ENCODE measurements around the gene CCDC138.

Gene CCDC138

DNA sequence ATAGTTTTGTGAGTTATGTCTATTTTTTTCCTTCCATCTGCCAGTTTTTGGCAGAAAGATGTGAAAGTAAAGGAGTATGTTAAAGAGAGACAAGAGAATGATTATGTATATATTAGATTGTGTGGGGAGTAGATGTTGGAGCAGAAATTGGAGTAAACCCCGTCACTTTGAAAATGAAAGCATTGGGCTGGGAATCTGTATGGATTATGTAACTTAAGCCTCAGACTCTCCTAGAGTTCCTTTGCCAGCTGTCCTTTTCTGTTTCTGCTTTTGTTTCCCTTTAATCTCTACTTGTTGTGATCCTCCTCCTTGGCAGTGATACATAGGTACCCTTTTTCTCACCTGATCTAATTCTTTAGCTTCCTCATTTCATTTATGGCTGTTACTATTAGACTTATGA lies 19.2 kb downstream of the CCDC138 start:
- Histone ChIP-seq H3K36me3 (ENCODE audit: insufficient read depth, low read length) (peaks cover 10% of the 10 kb centered on the region), H3K9me3 (replicated peaks; ENCODE audit: low read length) (no peaks in the 10 kb centered on the region), H3K27me3 (ENCODE audit: control insufficient read depth, insufficient read depth, low read length) (no peaks in the 10 kb centered on the region), H3K4me2 (ENCODE audit: low read length) (no peak overlapping the region), H3K9ac (ENCODE audit: low read depth, low read length) (no peak overlapping the region), H3K4me3 (ENCODE audit: low read length) (no peak overlapping the region), H3K4me1 (ENCODE audit: control insufficient read depth, insufficient read depth, low read length) (no peaks in the 10 kb centered on the region)

DNA sequence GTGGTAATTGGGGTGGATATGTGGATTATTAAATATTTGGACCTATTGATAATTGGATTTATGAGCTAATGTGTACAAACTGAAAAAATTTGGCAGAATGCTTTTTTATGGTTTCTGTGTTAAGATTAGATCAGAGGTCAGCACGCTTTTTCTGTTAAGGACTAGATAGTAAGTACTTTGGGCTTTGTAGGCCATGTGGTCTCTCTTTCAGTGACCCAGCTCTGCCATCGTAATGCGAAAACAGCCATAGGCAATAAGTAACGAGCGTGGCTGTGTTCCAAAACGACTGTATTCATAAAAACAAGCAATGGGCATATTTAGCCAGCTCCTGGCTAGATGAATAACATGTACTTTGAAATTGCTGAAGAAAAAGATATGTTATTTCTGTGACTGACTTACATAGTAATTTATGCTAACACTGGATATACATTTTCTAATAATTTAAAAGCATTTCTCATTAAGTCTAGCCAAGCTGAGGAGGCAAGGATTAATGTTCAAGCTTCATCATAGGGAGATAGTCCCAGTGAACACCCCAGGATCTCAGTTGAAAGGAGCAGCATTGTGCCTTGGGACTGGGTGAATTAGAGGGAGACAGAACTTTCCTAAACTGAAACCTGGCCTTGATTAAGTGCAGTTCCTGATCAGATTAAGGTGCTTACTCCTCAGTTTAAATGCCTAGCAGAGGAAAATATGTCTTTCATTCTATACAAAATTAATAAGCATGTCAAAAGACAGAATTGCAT lies 20.0 kb downstream of the CCDC138 start:
- H3K4me1 ChIP-seq (ENCODE audit: control insufficient read depth, insufficient read depth, low read length): no peaks in the 10 kb centered on the region
- H3K4me2 ChIP-seq (ENCODE audit: low read length): no peak overlapping the region
- H3K9ac ChIP-seq (ENCODE audit: low read depth, low read length): no peak overlapping the region
- H3K9me3 ChIP-seq (replicated peaks; ENCODE audit: low read length): no peaks in the 10 kb centered on the region
- no peak overlapping the region for H3K4me3 ChIP-seq (ENCODE audit: low read length)
- H3K27me3 ChIP-seq (ENCODE audit: control insufficient read depth, insufficient read depth, low read length): no peaks in the 10 kb centered on the region
- H3K36me3 ChIP-seq (ENCODE audit: insufficient read depth, low read length): peaks cover 10% of the 10 kb centered on the region

DNA sequence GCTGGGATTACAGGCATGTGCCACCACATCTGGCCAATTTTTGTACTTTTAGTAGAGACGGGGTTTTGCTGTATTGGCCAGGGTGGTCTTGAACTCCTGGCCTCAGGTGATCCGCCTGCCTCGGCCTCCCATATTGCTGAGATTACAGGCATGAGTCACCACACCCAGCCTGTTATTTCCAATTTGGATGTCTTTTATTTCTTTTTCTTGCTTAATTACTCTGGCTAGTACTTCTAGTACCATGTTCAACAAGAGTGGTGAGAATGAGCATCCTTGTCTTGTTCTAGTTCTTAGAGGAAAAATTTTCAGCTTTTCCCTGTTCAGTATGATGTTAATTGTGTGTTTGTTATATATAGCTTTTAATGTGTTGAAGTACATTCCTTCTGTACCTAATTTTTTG lies 23.4 kb downstream of the CCDC138 start:
- H3K9ac ChIP-seq (ENCODE audit: low read depth, low read length): no peak overlapping the region
- H3K4me2 ChIP-seq (ENCODE audit: low read length): no peak overlapping the region
- H3K4me1 ChIP-seq (ENCODE audit: control insufficient read depth, insufficient read depth, low read length): no peaks in the 10 kb centered on the region
- no peaks in the 10 kb centered on the region for H3K27me3 ChIP-seq (ENCODE audit: control insufficient read depth, insufficient read depth, low read length)
- no peak overlapping the region for H3K4me3 ChIP-seq (ENCODE audit: low read length)
- peaks cover 6% of the 10 kb centered on the region for H3K36me3 ChIP-seq (ENCODE audit: insufficient read depth, low read length)
- H3K9me3 ChIP-seq (replicated peaks; ENCODE audit: low read length): no peaks in the 10 kb centered on the region

DNA sequence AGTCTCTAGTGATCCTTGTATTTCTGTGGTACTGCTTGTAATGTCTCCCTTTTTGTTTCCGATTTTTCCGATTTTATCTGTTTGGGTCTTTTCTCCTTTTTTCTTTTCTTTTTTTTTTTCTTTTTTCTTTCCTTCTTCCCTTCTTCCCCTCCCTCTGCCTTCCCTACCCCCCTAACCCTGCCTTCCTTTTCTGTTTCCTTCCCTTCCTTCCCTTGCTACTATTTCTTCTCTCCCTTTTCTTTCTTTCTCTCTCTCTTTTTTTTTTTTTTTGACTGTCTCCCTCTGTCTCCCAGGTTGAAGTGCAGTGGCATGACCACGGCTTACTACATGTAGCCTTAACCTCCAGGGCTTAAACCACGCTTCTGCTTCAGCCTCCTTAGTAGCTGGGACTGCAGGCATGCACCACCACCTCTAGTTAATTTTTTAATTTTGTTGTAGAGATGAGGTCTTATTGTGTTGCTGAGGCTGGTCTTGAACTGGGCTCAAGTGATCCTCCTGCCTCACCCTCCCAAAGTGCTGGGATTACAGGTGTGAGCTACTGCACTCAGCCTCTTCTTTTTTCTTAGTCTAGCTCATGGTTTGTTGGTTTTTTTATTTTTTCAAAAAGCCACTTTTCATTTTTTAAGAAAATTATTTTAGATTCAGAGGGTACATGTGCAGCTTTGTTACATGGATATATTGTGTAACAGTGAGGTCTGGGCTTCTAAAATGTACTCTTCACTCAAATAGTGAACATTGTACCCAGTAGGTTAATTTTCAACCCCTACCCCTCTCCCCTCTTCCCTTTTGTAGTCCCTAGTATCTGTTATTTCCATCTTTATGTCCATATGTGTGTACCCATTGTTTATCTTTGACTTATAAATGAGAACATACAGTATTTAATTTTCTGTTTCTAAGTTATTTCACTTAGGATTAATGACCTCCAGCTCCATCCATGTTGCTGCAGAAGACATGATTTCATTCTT lies 24.7 kb downstream of the CCDC138 start:
- no peak overlapping the region for H3K4me3 ChIP-seq (ENCODE audit: low read length)
- H3K9ac ChIP-seq (ENCODE audit: low read depth, low read length): no peak overlapping the region
- H3K4me1 ChIP-seq (ENCODE audit: control insufficient read depth, insufficient read depth, low read length): no peaks in the 10 kb centered on the region
- peaks cover 7% of the 10 kb centered on the region for H3K36me3 ChIP-seq (ENCODE audit: insufficient read depth, low read length)
- no peaks in the 10 kb centered on the region for H3K27me3 ChIP-seq (ENCODE audit: control insufficient read depth, insufficient read depth, low read length)
- H3K9me3 ChIP-seq (replicated peaks; ENCODE audit: low read length): no peaks in the 10 kb centered on the region
- no peak overlapping the region for H3K4me2 ChIP-seq (ENCODE audit: low read length)

DNA sequence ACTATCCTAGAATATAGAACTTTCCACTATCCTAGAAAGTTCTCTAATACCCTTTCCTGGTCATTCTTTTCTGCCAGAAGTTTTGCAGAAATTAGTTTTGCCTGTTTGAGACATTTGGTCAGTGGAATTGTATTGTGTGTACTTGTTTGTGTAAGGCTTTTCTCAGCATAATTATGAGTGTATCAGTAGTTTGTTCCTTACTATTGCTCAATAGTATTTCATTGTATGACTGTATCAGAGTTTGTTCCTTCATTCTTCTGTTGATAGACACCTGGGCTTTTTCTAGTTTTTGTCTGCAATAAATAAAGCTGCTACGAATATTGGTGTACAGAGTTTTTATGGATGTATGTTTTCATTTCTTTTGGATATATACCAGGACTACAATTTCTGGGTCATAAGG lies 27.2 kb downstream of the CCDC138 start:
- H3K27me3 ChIP-seq (ENCODE audit: control insufficient read depth, insufficient read depth, low read length): no peaks in the 10 kb centered on the region
- H3K36me3 ChIP-seq (ENCODE audit: insufficient read depth, low read length): peaks cover 12% of the 10 kb centered on the region
- H3K4me2 ChIP-seq (ENCODE audit: low read length): no peak overlapping the region
- no peaks in the 10 kb centered on the region for H3K9me3 ChIP-seq (replicated peaks; ENCODE audit: low read length)
- no peak overlapping the region for H3K9ac ChIP-seq (ENCODE audit: low read depth, low read length)
- no peaks in the 10 kb centered on the region for H3K4me1 ChIP-seq (ENCODE audit: control insufficient read depth, insufficient read depth, low read length)
- no peak overlapping the region for H3K4me3 ChIP-seq (ENCODE audit: low read length)

DNA sequence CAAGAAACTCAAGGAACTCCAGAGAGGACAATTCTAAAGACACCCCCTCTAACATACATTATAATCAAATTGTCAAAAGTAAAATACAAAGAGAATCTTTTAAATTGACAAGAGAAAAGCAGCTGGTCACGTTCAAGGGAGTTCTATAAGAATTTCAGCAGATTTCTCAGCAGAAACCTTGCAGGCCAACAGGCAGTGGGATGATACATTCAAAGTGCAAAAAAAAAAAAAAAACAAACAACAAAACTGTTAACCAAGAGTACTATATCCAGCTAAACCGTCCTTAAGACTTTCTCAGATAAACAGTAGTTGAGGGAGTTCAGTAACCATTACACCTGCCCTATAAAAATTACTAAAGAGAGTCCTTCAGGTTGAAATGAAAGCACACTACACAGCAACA lies 33.9 kb downstream of the CCDC138 start:
- H3K9me3 ChIP-seq (replicated peaks; ENCODE audit: low read length): peaks cover 6% of the 10 kb centered on the region
- no peak overlapping the region for H3K4me3 ChIP-seq (ENCODE audit: low read length)
- H3K27me3 ChIP-seq (ENCODE audit: control insufficient read depth, insufficient read depth, low read length): no peaks in the 10 kb centered on the region
- peaks cover 25% of the 10 kb centered on the region for H3K36me3 ChIP-seq (ENCODE audit: insufficient read depth, low read length)
- no peak overlapping the region for H3K4me2 ChIP-seq (ENCODE audit: low read length)
- no peaks in the 10 kb centered on the region for H3K4me1 ChIP-seq (ENCODE audit: control insufficient read depth, insufficient read depth, low read length)
- no peak overlapping the region for H3K9ac ChIP-seq (ENCODE audit: low read depth, low read length)

DNA sequence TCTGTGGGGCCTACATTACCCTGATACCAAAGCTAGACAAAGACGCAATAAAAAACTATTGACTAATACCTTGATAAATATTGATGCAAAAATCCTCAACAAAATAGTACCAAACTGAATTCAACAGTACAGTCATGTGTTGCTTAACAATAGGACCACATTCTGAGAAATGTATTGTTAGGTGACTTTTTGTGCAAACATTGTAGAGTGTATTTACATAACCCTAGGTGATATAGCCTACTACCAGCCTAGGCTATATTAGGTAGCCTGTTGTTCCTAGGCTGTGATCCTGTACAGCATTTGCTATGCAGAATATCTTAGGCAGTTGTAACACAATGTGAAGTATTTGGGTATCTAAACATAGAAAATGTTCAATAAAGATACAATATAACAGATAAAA lies 36.7 kb downstream of the CCDC138 start:
- Histone ChIP-seq H3K9ac (ENCODE audit: low read depth, low read length) (no peak overlapping the region), H3K4me3 (ENCODE audit: low read length) (no peak overlapping the region), H3K4me1 (ENCODE audit: control insufficient read depth, insufficient read depth, low read length) (no peaks in the 10 kb centered on the region), H3K4me2 (ENCODE audit: low read length) (no peak overlapping the region), H3K27me3 (ENCODE audit: control insufficient read depth, insufficient read depth, low read length) (no peaks in the 10 kb centered on the region), H3K36me3 (ENCODE audit: insufficient read depth, low read length) (peaks cover 14% of the 10 kb centered on the region), H3K9me3 (replicated peaks; ENCODE audit: low read length) (peaks cover 6% of the 10 kb centered on the region)

DNA sequence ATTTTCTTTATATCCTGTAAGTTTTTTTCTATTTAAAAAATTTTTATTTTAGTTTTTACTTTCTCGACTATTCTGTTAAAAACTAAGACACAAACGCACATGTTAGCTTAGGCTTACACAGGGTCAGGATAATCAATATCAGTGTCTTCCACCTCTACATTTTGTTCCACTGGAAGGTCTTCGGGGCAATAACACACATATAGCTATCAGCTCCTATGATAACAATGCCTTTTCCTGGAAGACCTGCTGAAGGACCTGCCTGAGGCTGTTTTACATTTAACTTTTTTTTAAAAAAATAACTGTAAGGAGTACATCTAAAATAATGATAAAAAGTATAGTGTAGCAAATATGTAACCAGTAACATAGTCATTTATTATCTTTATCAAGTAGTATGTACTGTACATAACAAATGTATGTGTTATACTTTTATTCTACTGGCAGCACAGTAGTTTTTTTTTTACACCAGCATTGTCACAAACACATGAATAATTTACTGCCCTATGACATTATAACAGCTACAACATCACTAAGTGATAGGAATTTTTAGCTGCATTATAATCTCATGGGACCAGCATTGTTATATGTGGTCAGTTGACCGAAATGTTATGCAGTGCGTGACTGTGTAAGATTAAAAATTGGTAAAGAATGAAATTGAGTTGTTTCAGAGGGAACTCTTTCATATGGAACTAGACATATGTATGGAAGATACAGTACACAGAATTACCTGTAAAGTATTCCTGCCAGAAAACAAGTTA lies 37.9 kb downstream of the CCDC138 start:
- Histone ChIP-seq H3K9ac (ENCODE audit: low read depth, low read length) (no peak overlapping the region), H3K9me3 (replicated peaks; ENCODE audit: low read length) (peaks cover 6% of the 10 kb centered on the region), H3K36me3 (ENCODE audit: insufficient read depth, low read length) (peaks cover 7% of the 10 kb centered on the region), H3K4me1 (ENCODE audit: control insufficient read depth, insufficient read depth, low read length) (no peaks in the 10 kb centered on the region), H3K4me2 (ENCODE audit: low read length) (no peak overlapping the region), H3K27me3 (ENCODE audit: control insufficient read depth, insufficient read depth, low read length) (no peaks in the 10 kb centered on the region), H3K4me3 (ENCODE audit: low read length) (no peak overlapping the region)

DNA sequence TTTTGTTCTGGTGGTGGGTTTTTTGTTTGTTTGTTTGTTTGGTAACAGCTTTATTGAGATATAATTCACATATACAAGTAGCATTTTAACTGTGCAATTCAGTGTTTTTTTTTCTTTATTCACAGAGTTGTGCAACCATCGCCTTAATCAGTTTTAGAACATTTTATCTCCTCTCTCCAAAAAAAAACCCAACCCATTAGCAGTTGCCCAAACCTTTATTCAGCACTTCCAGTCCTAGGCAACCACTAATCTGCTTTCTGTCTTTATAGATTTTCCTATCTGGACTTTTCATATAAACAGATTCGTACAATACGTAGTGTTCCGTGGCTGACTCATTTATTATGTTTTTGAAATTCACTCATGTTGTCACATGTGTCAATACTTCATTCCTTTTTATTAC lies 38.7 kb downstream of the CCDC138 start:
- Histone ChIP-seq H3K27me3 (ENCODE audit: control insufficient read depth, insufficient read depth, low read length) (no peaks in the 10 kb centered on the region), H3K9me3 (replicated peaks; ENCODE audit: low read length) (peaks cover 2% of the 10 kb centered on the region), H3K9ac (ENCODE audit: low read depth, low read length) (no peak overlapping the region), H3K36me3 (ENCODE audit: insufficient read depth, low read length) (no peaks in the 10 kb centered on the region), H3K4me1 (ENCODE audit: control insufficient read depth, insufficient read depth, low read length) (no peaks in the 10 kb centered on the region), H3K4me3 (ENCODE audit: low read length) (no peak overlapping the region), H3K4me2 (ENCODE audit: low read length) (no peak overlapping the region)

DNA sequence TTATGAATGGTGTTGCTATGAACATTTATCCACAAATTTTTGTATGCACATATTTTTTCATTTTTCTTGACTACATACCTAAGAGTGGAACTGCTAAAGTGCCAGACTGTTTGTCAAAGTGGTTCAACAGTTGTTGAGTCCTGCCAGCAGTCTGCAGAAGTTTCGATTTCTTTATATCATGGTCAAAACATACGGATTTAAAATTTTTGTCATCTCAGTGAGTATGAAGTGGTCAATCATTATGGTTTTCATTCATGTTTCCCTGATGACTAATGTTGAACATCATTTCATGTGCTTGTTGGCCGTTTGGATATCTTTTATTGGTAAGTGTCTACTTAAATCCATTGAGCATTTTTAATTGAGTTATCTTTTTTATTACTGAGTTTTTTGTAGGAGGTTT lies 39.2 kb downstream of the CCDC138 start:
- no peaks in the 10 kb centered on the region for H3K36me3 ChIP-seq (ENCODE audit: insufficient read depth, low read length)
- no peak overlapping the region for H3K9ac ChIP-seq (ENCODE audit: low read depth, low read length)
- no peaks in the 10 kb centered on the region for H3K9me3 ChIP-seq (replicated peaks; ENCODE audit: low read length)
- no peak overlapping the region for H3K4me2 ChIP-seq (ENCODE audit: low read length)
- H3K4me1 ChIP-seq (ENCODE audit: control insufficient read depth, insufficient read depth, low read length): no peaks in the 10 kb centered on the region
- no peak overlapping the region for H3K4me3 ChIP-seq (ENCODE audit: low read length)
- H3K27me3 ChIP-seq (ENCODE audit: control insufficient read depth, insufficient read depth, low read length): no peaks in the 10 kb centered on the region

DNA sequence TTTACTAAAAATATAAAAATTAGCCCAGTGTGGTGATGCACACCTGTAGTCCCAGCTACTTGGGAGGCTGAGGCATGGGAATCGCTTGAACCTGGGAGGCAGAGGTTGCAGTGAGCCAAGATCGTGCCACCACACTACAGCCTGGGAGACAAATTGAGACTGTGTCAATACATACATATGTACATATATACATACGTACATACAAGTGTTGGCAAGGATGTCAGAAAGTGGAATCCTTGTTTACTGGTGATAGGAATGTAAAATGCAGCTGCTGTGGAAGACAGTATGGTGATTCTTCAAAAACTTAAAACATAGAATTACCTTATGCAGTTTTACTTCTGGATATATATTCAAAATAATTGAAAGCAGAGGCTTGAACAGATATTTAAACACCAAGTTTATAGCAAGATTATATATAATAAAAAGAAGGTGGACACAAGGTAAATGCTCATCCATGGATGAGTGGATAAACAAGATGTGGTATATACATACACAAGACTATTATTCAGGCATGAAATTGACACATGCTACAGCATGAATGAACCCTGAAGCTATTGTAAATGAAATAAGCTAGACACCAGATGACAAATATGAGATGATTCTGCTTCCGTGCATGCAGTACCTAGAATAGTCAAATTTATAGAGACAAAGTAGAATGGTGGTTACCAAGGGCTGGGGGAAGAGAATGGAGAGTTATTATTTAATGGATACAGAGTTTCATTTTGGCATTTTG lies 43.2 kb downstream of the CCDC138 start:
- Histone ChIP-seq H3K27me3 (ENCODE audit: control insufficient read depth, insufficient read depth, low read length) (no peaks in the 10 kb centered on the region), H3K4me2 (ENCODE audit: low read length) (no peak overlapping the region), H3K4me1 (ENCODE audit: control insufficient read depth, insufficient read depth, low read length) (no peaks in the 10 kb centered on the region), H3K9ac (ENCODE audit: low read depth, low read length) (no peak overlapping the region), H3K9me3 (replicated peaks; ENCODE audit: low read length) (no peaks in the 10 kb centered on the region), H3K36me3 (ENCODE audit: insufficient read depth, low read length) (no peaks in the 10 kb centered on the region), H3K4me3 (ENCODE audit: low read length) (no peak overlapping the region)
